Neural progenitor cell (in vitro differentiated cells): Measurements from ENCODE around the gene KMT2C. TPM values are rescaled to one million over a fixed set of nuclear protein-coding genes. Genes with fewer than 3 reads are reported as not detected.
"Not testable (repeated sequence)": the region's sequence is repeated elsewhere in the genome, so short reads cannot be mapped to it uniquely, and the experiment has no call there.

Experiments
- DNase-seq: peaks from one replicate; pipeline ENCODE4 v3.0.0-alpha.2; 2016; ENCODE audit warnings: low spot score
- H2AFZ ChIP-seq: fragments of 200-600 bp; sonication (generic); replicated peaks from 2 replicates; pipeline ENCODE4 v1.6.1; 2016; ENCODE audit warnings: antibody characterized with exemption
- H3F3A ChIP-seq: fragments of 200-600 bp; sonication (generic); 2 replicates; pipeline ENCODE4 v1.6.1; 2016; ENCODE audit warnings: antibody characterized with exemption, low read depth
- H3K27ac ChIP-seq: fragments of 200-600 bp; sonication (generic); 2 replicates; pipeline ENCODE4 v1.5.1; 2016; ENCODE audit warnings: mild to moderate bottlenecking
- H3K27me3 ChIP-seq: fragments of 200-600 bp; sonication (generic); 2 replicates; pipeline ENCODE4 v1.6.1; 2016; ENCODE audit warnings: mild to moderate bottlenecking, moderate library complexity
- H3K36me3 ChIP-seq: fragments of 200-600 bp; sonication (generic); 2 replicates; pipeline ENCODE4 v1.5.1; 2016
- H3K4me1 ChIP-seq: fragments of 200-600 bp; sonication (generic); 2 replicates; pipeline ENCODE4 v1.6.1; 2016; ENCODE audit warnings: mixed run types
- H3K4me2 ChIP-seq: fragments of 200-600 bp; sonication (generic); 2 replicates; pipeline ENCODE4 v1.6.1; 2016
- H3K4me3 ChIP-seq: fragments of 200-600 bp; sonication (generic); 2 replicates; pipeline ENCODE4 v1.5.1; 2016
- H3K79me2 ChIP-seq: fragments of 200-600 bp; sonication (generic); 2 replicates; pipeline ENCODE4 v1.6.1; 2016; ENCODE audit warnings: low read depth
- H3K9ac ChIP-seq: fragments of 200-600 bp; sonication (generic); 2 replicates; pipeline ENCODE4 v1.6.1; 2016
- H3K9me3 ChIP-seq: fragments of 200-600 bp; sonication (generic); 2 replicates; pipeline ENCODE4 v1.5.1; 2016; ENCODE audit warnings: low read depth
- H4K20me1 ChIP-seq: fragments of 200-600 bp; sonication (generic); 2 replicates; pipeline ENCODE4 v1.6.1; 2016; ENCODE audit warnings: low read depth
- H3K27ac Mint-ChIP-seq: 3 replicates; pipeline ENCODE4 v1.8.0; 2021; ENCODE audit warnings: mixed read lengths
- H3K27me3 Mint-ChIP-seq: 2 replicates; pipeline ENCODE4 v1.8.0; 2022; ENCODE audit warnings: low read depth, mild to moderate bottlenecking, inconsistent platforms, moderate library complexity, mixed read lengths; ENCODE audit not compliant: insufficient read depth
- H3K36me3 Mint-ChIP-seq: 3 replicates; pipeline ENCODE4 v1.8.0; 2021; ENCODE audit warnings: mixed read lengths
- H3K4me1 Mint-ChIP-seq: 3 replicates; pipeline ENCODE4 v1.8.0; 2021; ENCODE audit warnings: mixed read lengths
- H3K4me3 Mint-ChIP-seq: 3 replicates; pipeline ENCODE4 v1.8.0; 2021; ENCODE audit warnings: mild to moderate bottlenecking, moderate library complexity, mixed read lengths
- H3K9me3 Mint-ChIP-seq: 3 replicates; pipeline ENCODE4 v1.8.0; 2020; ENCODE audit warnings: mixed read lengths
- CTCF ChIP-seq: fragments of 200-600 bp; sonication (generic); IDR thresholded peaks from 2 replicates; pipeline ENCODE4 v1.5.1; 2017; ENCODE audit warnings: antibody characterized with exemption, mild to moderate bottlenecking
- EZH2 ChIP-seq: fragments of 200-600 bp; sonication (generic); IDR thresholded peaks from 2 replicates; pipeline ENCODE4 v1.6.1; 2017; ENCODE audit warnings: antibody characterized with exemption, mild to moderate bottlenecking, moderate library complexity
- EZH2phosphoT487 ChIP-seq: fragments of 200-600 bp; sonication (generic); IDR thresholded peaks from 2 replicates; pipeline ENCODE4 v1.6.1; 2017; ENCODE audit warnings: antibody characterized with exemption
- total RNA-seq: library from RNA; depleted of rRNA; stranded (reverse); fragments of >200 nt; gene quantifications from 2 replicates; pipeline ENCODE4 v1.2.3, GENCODE V29; 2015; ENCODE audit warnings: low replicate concordance

Gene KMT2C
- total RNA-seq, 1 donor from 2014 or later = 26.4 TPM

- Mint-ChIP-seq H3K9me3 (no peaks in the 10 kb centered on the region), H3K4me3 (no peak overlapping the region), H3K27ac (no peak overlapping the region), H3K36me3 (peaks cover 3% of the 10 kb centered on the region), H3K27me3 (peaks cover 3% of the 10 kb centered on the region), H3K4me1 (peaks cover 27% of the 10 kb centered on the region)
- peaks cover 18% of the 10 kb centered on the region for H3F3A ChIP-seq
- peaks cover 88% of the 10 kb centered on the region for H4K20me1 ChIP-seq
- DNase-seq = no peak
- no peak overlapping the region for H3K4me3 ChIP-seq
- no peak overlapping the region for H2AFZ ChIP-seq
- no peaks in the 10 kb centered on the region for H3K36me3 ChIP-seq
- no peaks in the 10 kb centered on the region for H3K27me3 ChIP-seq
- peaks cover 26% of the 10 kb centered on the region for H3K4me1 ChIP-seq
- no peak overlapping the region for H3K9ac ChIP-seq
- H3K27ac ChIP-seq = no peak overlapping the region
- peaks cover 94% of the 10 kb centered on the region for H3K79me2 ChIP-seq
- H3K9me3 ChIP-seq = no peaks in the 10 kb centered on the region
- TF ChIP-seq CTCF = no peak
- TF ChIP-seq EZH2 = no peak
- no peak for TF ChIP-seq EZH2phosphoT487
- H3K4me2 ChIP-seq = no peak overlapping the region
Observed at GRCh38 chr7:152430854-152431253, 4.9 kb downstream of the KMT2C start.

- not testable (repeated sequence) for H3K9me3 ChIP-seq, H3K27me3 Mint-ChIP-seq, H3K27ac Mint-ChIP-seq, H3K36me3 ChIP-seq, H3K27me3 ChIP-seq, H3K9ac ChIP-seq, DNase-seq, H3K4me2 ChIP-seq, H3K4me3 ChIP-seq, H3K27ac ChIP-seq, H3K4me3 Mint-ChIP-seq, H3K36me3 Mint-ChIP-seq, H3K9me3 Mint-ChIP-seq, H2AFZ ChIP-seq
- H3K4me1 ChIP-seq = peaks cover 26% of the 10 kb centered on the region
- peaks cover 100% of the 10 kb centered on the region for H3K79me2 ChIP-seq
- peaks cover 14% of the 10 kb centered on the region for H3F3A ChIP-seq
- H3K4me1 Mint-ChIP-seq = peaks cover 27% of the 10 kb centered on the region
- peaks cover 95% of the 10 kb centered on the region for H4K20me1 ChIP-seq
Observed at GRCh38 chr7:152430118-152430517, 5.7 kb downstream of the KMT2C start.

- Mint-ChIP-seq H3K4me3 (no peak overlapping the region), H3K9me3 (peaks cover 41% of the 10 kb centered on the region), H3K27me3 (no peaks in the 10 kb centered on the region), H3K27ac (no peak overlapping the region), H3K36me3 (peaks cover 36% of the 10 kb centered on the region), H3K4me1 (peaks cover 6% of the 10 kb centered on the region)
- no peak overlapping the region for H3K9ac ChIP-seq
- H2AFZ ChIP-seq = no peak overlapping the region
- no peak for DNase-seq
- H3K27me3 ChIP-seq = no peaks in the 10 kb centered on the region
- no peak overlapping the region for H3K27ac ChIP-seq
- no peaks in the 10 kb centered on the region for H3F3A ChIP-seq
- H3K4me1 ChIP-seq = no peaks in the 10 kb centered on the region
- H3K4me2 ChIP-seq = no peak overlapping the region
- TF ChIP-seq EZH2 = no peak
- no peak for TF ChIP-seq CTCF
- no peak for TF ChIP-seq EZH2phosphoT487
- H3K79me2 ChIP-seq = peaks cover 100% of the 10 kb centered on the region
- H3K4me3 ChIP-seq = no peak overlapping the region
- H3K9me3 ChIP-seq = peaks cover 18% of the 10 kb centered on the region
- H3K36me3 ChIP-seq = peaks cover 7% of the 10 kb centered on the region
- peaks cover 48% of the 10 kb centered on the region for H4K20me1 ChIP-seq
Observed at GRCh38 chr7:152424348-152425108, 11.3 kb downstream of the KMT2C start.

GRCh38 chr7:152423991-152424347, 11.8 kb downstream of the KMT2C start:
- H3K27ac Mint-ChIP-seq = no peak overlapping the region

GRCh38 chr7:152423171-152423570, 12.6 kb downstream of the KMT2C start:
- peaks cover 11% of the 10 kb centered on the region for H3K36me3 ChIP-seq
- not testable (repeated sequence) for H3K27ac Mint-ChIP-seq

More at GRCh38 chr7:152423991-152424347, 11.8 kb downstream of the KMT2C start:
- peaks cover 100% of the 10 kb centered on the region for H3K79me2 ChIP-seq
- Mint-ChIP-seq H3K4me1 (peaks cover 5% of the 10 kb centered on the region), H3K27me3 (no peaks in the 10 kb centered on the region), H3K4me3 (no peak overlapping the region), H3K36me3 (peaks cover 39% of the 10 kb centered on the region), H3K9me3 (peaks cover 46% of the 10 kb centered on the region)
- no peak for TF ChIP-seq EZH2phosphoT487
- no peaks in the 10 kb centered on the region for H3F3A ChIP-seq
- no peak overlapping the region for H3K4me2 ChIP-seq
- no peak for DNase-seq
- H3K27ac ChIP-seq = no peak overlapping the region
- H3K4me3 ChIP-seq = no peak overlapping the region
- no peak overlapping the region for H3K9ac ChIP-seq
- peaks cover 18% of the 10 kb centered on the region for H3K9me3 ChIP-seq
- H3K4me1 ChIP-seq = no peaks in the 10 kb centered on the region
- peaks cover 43% of the 10 kb centered on the region for H4K20me1 ChIP-seq
- no peak overlapping the region for H2AFZ ChIP-seq
- H3K27me3 ChIP-seq = no peaks in the 10 kb centered on the region
- peaks cover 7% of the 10 kb centered on the region for H3K36me3 ChIP-seq

GRCh38 chr7:152420950-152421349, 14.9 kb downstream of the KMT2C start:
- not testable (repeated sequence) for H3K4me3 Mint-ChIP-seq, H3F3A ChIP-seq, H3K27me3 ChIP-seq, H3K27ac ChIP-seq, H3K4me3 ChIP-seq, DNase-seq, H3K4me1 ChIP-seq, H3K4me2 ChIP-seq, H3K4me1 Mint-ChIP-seq, H3K9ac ChIP-seq, H3K27ac Mint-ChIP-seq, H2AFZ ChIP-seq, H3K27me3 Mint-ChIP-seq
- Histone ChIP-seq H4K20me1 (peaks cover 14% of the 10 kb centered on the region), H3K36me3 (peaks cover 13% of the 10 kb centered on the region), H3K9me3 (peaks cover 18% of the 10 kb centered on the region), H3K79me2 (peaks cover 100% of the 10 kb centered on the region)
- H3K36me3 Mint-ChIP-seq = peaks cover 44% of the 10 kb centered on the region
- peaks cover 48% of the 10 kb centered on the region for H3K9me3 Mint-ChIP-seq

More at GRCh38 chr7:152423171-152423570, 12.6 kb downstream of the KMT2C start:
- Histone ChIP-seq H4K20me1 (peaks cover 36% of the 10 kb centered on the region), H3K79me2 (peaks cover 100% of the 10 kb centered on the region), H3K9me3 (peaks cover 18% of the 10 kb centered on the region)
- H3K9ac ChIP-seq, H3K27ac ChIP-seq, H3K4me1 ChIP-seq, H3K4me1 Mint-ChIP-seq, H3F3A ChIP-seq, H3K4me2 ChIP-seq, DNase-seq, H3K27me3 ChIP-seq, H3K4me3 Mint-ChIP-seq, H3K4me3 ChIP-seq, H3K27me3 Mint-ChIP-seq, H2AFZ ChIP-seq: not testable (repeated sequence)
- Mint-ChIP-seq H3K36me3 (peaks cover 41% of the 10 kb centered on the region), H3K9me3 (peaks cover 47% of the 10 kb centered on the region)
